Thyroid gland (tissue), 4 donors: ENCODE data around the gene FRMPD3.

Experiments used
- CTCF ChIP-seq, 6 experiments: fragments of 200-600 bp in 3 of 6; fragments of 450-650 bp in 3 of 6; sonication (generic) in 3 of 6; IDR thresholded peaks; one replicate each; pipeline ENCODE4 v1.5.1; 2016 to 2019; ENCODE audit warnings: antibody characterized with exemption in 6 of 6, mild to moderate bottlenecking in 2 of 6, inconsistent platforms in 1 of 6, moderate library complexity in 1 of 6
- POLR2A ChIP-seq, 2 donors: fragments of 450-650 bp; IDR thresholded peaks; one replicate each; pipeline ENCODE4 v1.6.1; 2017; ENCODE audit warnings: antibody characterized with exemption in 2 of 2, mild to moderate bottlenecking in 2 of 2, moderate library complexity in 1 of 2

- no peak for TF ChIP-seq CTCF (IDR thresholded peaks at IDR 0.05)
- no peak for TF ChIP-seq POLR2A (IDR thresholded peaks at IDR 0.05)
Measured at GRCh38 chrX:107477406-107477805, 28.0 kb downstream of the FRMPD3 start.
